SK-N-SH treated with all-trans-retinoic acid at 6 μM for 48 hours (cell line): ENCODE results near the gene CFAP73.
A peak's percentile ranks its signal among the peaks of the same experiment; 100 is the strongest.
"Not testable (repeated sequence)": the region's sequence is repeated elsewhere in the genome, so short reads cannot be mapped to it uniquely, and the experiment has no call there.

Experiments
- ATAC-seq: fragments of 200-7000 bp; cut with Tn5 transposase; 3 replicates; pipeline ENCODE4 v1.9.1; 2020; ENCODE audit warnings: mild to moderate bottlenecking, moderate library complexity
- CREB5 ChIP-seq: fragments of 250-450 bp; sonication (Bioruptor Pico); IDR thresholded peaks from 2 replicates; pipeline ENCODE4 v1.5.1; 2020; ENCODE audit warnings: low read depth, mild to moderate bottlenecking, moderate library complexity
- CSDC2 ChIP-seq: fragments of 250-450 bp; sonication (Bioruptor Pico); IDR thresholded peaks from 2 replicates; pipeline ENCODE4 v1.5.0; 2020; ENCODE audit warnings: mild to moderate bottlenecking, moderate library complexity
- CSRNP3 ChIP-seq: fragments of 250-450 bp; sonication (Bioruptor Pico); IDR thresholded peaks from 2 replicates; pipeline ENCODE4 v1.5.1; 2021; ENCODE audit warnings: mild to moderate bottlenecking, moderate library complexity
- ESRRG ChIP-seq: fragments of 250-450 bp; sonication (Bioruptor Pico); IDR thresholded peaks from 2 replicates; pipeline ENCODE4 v1.6.1; 2021; ENCODE audit warnings: mild to moderate bottlenecking
- GLIS3 ChIP-seq: fragments of 250-450 bp; sonication (Bioruptor Pico); IDR thresholded peaks from 2 replicates; pipeline ENCODE4 v1.5.0; 2020; ENCODE audit warnings: mild to moderate bottlenecking, moderate library complexity
- OSR1 ChIP-seq: fragments of 250-450 bp; sonication (Bioruptor Pico); IDR thresholded peaks from 2 replicates; pipeline ENCODE4 v1.8.0; 2022; ENCODE audit warnings: moderate library complexity, mild to moderate bottlenecking, inconsistent platforms
- PATZ1 ChIP-seq: fragments of 250-450 bp; sonication (Bioruptor Pico); IDR thresholded peaks from 2 replicates; pipeline ENCODE4 v1.8.0; 2020; ENCODE audit warnings: mild to moderate bottlenecking, moderate library complexity, borderline replicate concordance
- PPARA ChIP-seq: fragments of 250-450 bp; sonication (Bioruptor Pico); IDR thresholded peaks from 2 replicates; pipeline ENCODE4 v1.5.0; 2020; ENCODE audit warnings: mild to moderate bottlenecking, borderline replicate concordance
- SNAI2 ChIP-seq: fragments of 250-450 bp; sonication (Bioruptor Pico); IDR thresholded peaks from 2 replicates; pipeline ENCODE4 v1.5.0; 2020; ENCODE audit warnings: mild to moderate bottlenecking, moderate library complexity
- TCF4 ChIP-seq: fragments of 250-450 bp; sonication (Bioruptor Pico); IDR thresholded peaks from 2 replicates; pipeline ENCODE4 v1.8.0; 2021; ENCODE audit warnings: mild to moderate bottlenecking, moderate library complexity, borderline replicate concordance
- TOX ChIP-seq: fragments of 250-450 bp; sonication (Bioruptor Pico); IDR thresholded peaks from 2 replicates; pipeline ENCODE4 v1.8.0; 2021; ENCODE audit warnings: mild to moderate bottlenecking, moderate library complexity, borderline replicate concordance
- TSHZ2 ChIP-seq: fragments of 250-450 bp; sonication (Bioruptor Pico); IDR thresholded peaks from 2 replicates; pipeline ENCODE4 v1.5.0; 2020; ENCODE audit warnings: mild to moderate bottlenecking, moderate library complexity
- ZC3H10 ChIP-seq: fragments of 250-450 bp; sonication (Bioruptor Pico); IDR thresholded peaks from 2 replicates; pipeline ENCODE4 v1.5.1; 2021; ENCODE audit warnings: mild to moderate bottlenecking, moderate library complexity
- ZNF70 ChIP-seq: fragments of 450-650 bp; formaldehyde crosslinking; IDR thresholded peaks from 2 replicates; pipeline ENCODE4 v1.5.0; 2020; ENCODE audit warnings: mild to moderate bottlenecking, moderate library complexity

The CFAP73 gene

GRCh38 chr12:113114447-113115178, 34.9 kb upstream of the CFAP73 start (continued):
- TF ChIP-seq PATZ1 (CRISPR knock-in tag) (no peak), GLIS3 (CRISPR knock-in tag) (no peak)

- TF ChIP-seq ZNF70 (CRISPR knock-in tag) = no peak
- no peak for TF ChIP-seq TOX (CRISPR knock-in tag)
- no peak for TF ChIP-seq OSR1 (CRISPR knock-in tag)
- no peak for ATAC-seq
Measured at GRCh38 chr12:113115455-113116126, 33.9 kb upstream of the CFAP73 start.

GRCh38 chr12:113116875-113117274, 32.6 kb upstream of the CFAP73 start:
- TF ChIP-seq SNAI2 (CRISPR knock-in tag) = no peak
- ATAC-seq = peak; percentile 28; the same call in 1 of the 3 replicates

- ATAC-seq = not testable (repeated sequence)
Measured at GRCh38 chr12:113117684-113118083, 31.8 kb upstream of the CFAP73 start.

- TF ChIP-seq TOX (CRISPR knock-in tag) (no peak), ZC3H10 (CRISPR knock-in tag) (no peak), CSDC2 (CRISPR knock-in tag) (no peak), PPARA (CRISPR knock-in tag) (no peak), TCF4 (no peak), ZNF70 (CRISPR knock-in tag) (no peak), PATZ1 (CRISPR knock-in tag) (no peak), TSHZ2 (CRISPR knock-in tag) (no peak), OSR1 (CRISPR knock-in tag) (no peak), ESRRG (CRISPR knock-in tag) (no peak), CSRNP3 (no peak), CREB5 (no peak)
- TF ChIP-seq, all 23 proteins: peak for 0
Measured at GRCh38 chr12:113118142-113118541, 31.4 kb upstream of the CFAP73 start.

More at GRCh38 chr12:113118142-113118541, 31.4 kb upstream of the CFAP73 start:
- no peak for ATAC-seq
